ENCODE data around the gene GPR17.

GPR17 gene

GRCh38 chr2:127615511-127616166 is 30.3 kb upstream of the GPR17 start:
- no peak for TF ChIP-seq CTCF (IDR thresholded peaks at IDR 0.05; ENCODE audit: low read depth, low read length, missing control alignments)
- H3K4me3 ChIP-seq (replicated peaks; ENCODE audit: low read depth, low read length): no peak overlapping the region; the same call in 1 of the 2 replicates
- peak; percentile 42 for DNase-seq (ENCODE audit: extremely low read depth, low read depth)

GRCh38 chr2:127618551-127619202 is 27.3 kb upstream of the GPR17 start:
- no peak overlapping the region for H3K4me3 ChIP-seq (replicated peaks; ENCODE audit: low read depth, low read length)
- no peak for DNase-seq (ENCODE audit: extremely low read depth, low read depth)
- no peak for TF ChIP-seq CTCF (IDR thresholded peaks at IDR 0.05; ENCODE audit: low read depth, low read length, missing control alignments)

- TF ChIP-seq CTCF (IDR thresholded peaks at IDR 0.05; ENCODE audit: low read depth, low read length, missing control alignments): no peak
- DNase-seq (ENCODE audit: extremely low read depth, low read depth): no peak
- H3K4me3 ChIP-seq (replicated peaks; ENCODE audit: low read depth, low read length): no peak overlapping the region
Measured at GRCh38 chr2:127619203-127619590, 26.8 kb upstream of the GPR17 start.

GRCh38 chr2:127619877-127620705 is 25.9 kb upstream of the GPR17 start:
- no peak for DNase-seq (ENCODE audit: extremely low read depth, low read depth)
- TF ChIP-seq CTCF (IDR thresholded peaks at IDR 0.05; ENCODE audit: low read depth, low read length, missing control alignments): no peak
- no peak overlapping the region for H3K4me3 ChIP-seq (replicated peaks; ENCODE audit: low read depth, low read length)

GRCh38 chr2:127620866-127621265 is 25.1 kb upstream of the GPR17 start:
- DNase-seq (ENCODE audit: extremely low read depth, low read depth): no peak
- no peak for TF ChIP-seq CTCF (IDR thresholded peaks at IDR 0.05; ENCODE audit: low read depth, low read length, missing control alignments)
- no peak overlapping the region for H3K4me3 ChIP-seq (replicated peaks; ENCODE audit: low read depth, low read length)

GRCh38 chr2:127621981-127622431 is 23.9 kb upstream of the GPR17 start:
- H3K4me3 ChIP-seq (replicated peaks; ENCODE audit: low read depth, low read length): no peak overlapping the region
- no peak for TF ChIP-seq CTCF (IDR thresholded peaks at IDR 0.05; ENCODE audit: low read depth, low read length, missing control alignments)
- DNase-seq (ENCODE audit: extremely low read depth, low read depth): no peak
